Heart left ventricle (tissue), 16 donors: ENCODE data around the gene ARID3A. TPM values are rescaled to one million over a fixed set of nuclear protein-coding genes. Genes with fewer than 3 reads are reported as not detected.

ENCODE experiments used
- ATAC-seq, 4 donors: fragments of 200-7000 bp; cut with Tn5 transposase; one replicate each; pipeline ENCODE4 v1.9.1; 2020 to 2022; ENCODE audit warnings: moderate library complexity in 4 of 4, mild to moderate bottlenecking in 3 of 4, moderate number of reproducible peaks in 1 of 4
- DNase-seq, 5 donors: peaks; one replicate each; pipeline ENCODE4 v3.0.0-alpha.2; 2020
- H3K27ac ChIP-seq, 12 donors: fragments of 200-600 bp; sonication (generic) in 4 of 12; one replicate each; pipeline versions ENCODE4 v1.5.0 to v1.8.0; 2016 to 2022; ENCODE audit warnings: mild to moderate bottlenecking in 2 of 12
- H3K27me3 ChIP-seq, 9 donors: fragments of 200-600 bp; sonication (generic) in 2 of 9; one replicate each; pipeline versions ENCODE4 v1.5.1 to v1.8.0; 2016 to 2022; ENCODE audit warnings: mild to moderate bottlenecking in 3 of 9
- H3K36me3 ChIP-seq, 9 donors: fragments of 200-600 bp; sonication (generic) in 2 of 9; one replicate each; pipeline versions ENCODE4 v1.5.0 to v1.8.0; 2018 to 2022; ENCODE audit warnings: mild to moderate bottlenecking in 2 of 9
- H3K4me1 ChIP-seq, 12 donors: fragments of 200-600 bp; sonication (generic) in 4 of 12; one replicate each; pipeline versions ENCODE4 v1.5.0 to v1.8.0; 2016 to 2022; ENCODE audit warnings: mild to moderate bottlenecking in 3 of 12
- H3K4me3 ChIP-seq, 12 donors: fragments of 200-600 bp; sonication (generic) in 4 of 12; one replicate each; pipeline versions ENCODE4 v1.5.0 to v1.8.0; 2017 to 2022; ENCODE audit warnings: mild to moderate bottlenecking in 9 of 12, moderate library complexity in 4 of 12
- H3K9me3 ChIP-seq, 12 donors: fragments of 200-600 bp; sonication (generic) in 4 of 12; one replicate each; pipeline versions ENCODE4 v1.5.0 to v1.8.0; 2016 to 2022; ENCODE audit warnings: mild to moderate bottlenecking in 1 of 12
- POLR2A ChIP-seq, 2 donors: fragments of 450-650 bp; IDR thresholded peaks; one replicate each; pipeline ENCODE4 v1.6.1; 2017; ENCODE audit warnings: antibody characterized with exemption in 2 of 2, mild to moderate bottlenecking in 2 of 2, moderate library complexity in 2 of 2
- WGBS, 4 donors: extraction: QIAGEN DNeasy Blood & Tissue Kit in 2 of 4; methylation state at CpG; one replicate each; pipeline versions ENCODE4 v1.1.5 to v1.1.7; 2013 to 2018; 5-methylcytosine and 5-hydroxymethylcytosine counted together
- intact Hi-C, 10 donors: fragments of 100-400 bp; cut with DNase I; formaldehyde crosslinking; loops; one replicate each; pipeline versions ENCODE4 v1.11.1 to v1.14.2; 2022
- polyA plus RNA-seq, 2 donors: library from polyadenylated mRNA; stranded (reverse); fragments of 200-250 nt; gene quantifications; one replicate each; pipeline ENCODE4 v1.2.3, GENCODE V29; 2013
- total RNA-seq, 9 donors: library from RNA; depleted of rRNA in 2 of 9; stranded (reverse); fragments of >200 nt in 2 of 9; fragmentation: NEBNext Ultra II Directional in 3 of 9; extraction: Animal tissue kit (Norgen Biotek cat#: 25700) in 3 of 9; gene quantifications; one replicate each; pipeline versions ENCODE4 v1.1.0 to v1.2.4, GENCODE V29; 2016 to 2023
- TF ChIP-seq, protein P1 (sequence below), 12 donors: fragments of 200-600 bp; sonication (generic) in 4 of 12; IDR thresholded peaks; one replicate each; pipeline versions ENCODE4 v1.5.0 to v1.8.0; 2018 to 2022; ENCODE audit warnings: antibody characterized with exemption in 12 of 12, mild to moderate bottlenecking in 5 of 12
- donor health status: ischemic (EF 13 %, LVEDD 7.1; RV severe dilation, severe dysfunction).
- donor health status: healthy with polysubstance abuse.
- donor health status: DM: no; HTN: yes; CAD: no.
- donor health status: DM: no; HTN: no; CAD: no.
- donor health status: ischemic (EF 25% LVEDD 6.9; RV normal size, moderate dysfunction).
- donor health status: ischemic (EF 25% LVEDD 5.7; RV mildly dilated, moderate dysfunction).
- donor health status: healthy.
- donor health status: DM: yes; HTN: yes; CAD: no.
- donor health status: ischemic (EF 35%, LVEDD 5.7; RV mildly dilated, moderate dysfunction).
- donor health status: nonischemic (EF 11% LVEDD 7.7; RV severe dilation, severe dysfunction).
- donor health status: DM: yes; HTN: yes; CAD: no.
- donor health status: PGD.
- donor health status: ischemic (EF 29% LVEDD 5.4; RV normal size, mild dysfunction).
- donor health status: nonischemic (EF 23%, LVEDD 6.1; RV moderate dilation, normal function).

ARID3A gene
- total and polyA plus RNA-seq, 11 donors, result 1.9 to 15.7 (median 5.8) TPM

GRCh38 chr19:918152-918437, 7.7 kb upstream of the ARID3A start:
- H3K9me3 ChIP-seq, result no peaks in the 10 kb centered on the region
- H3K36me3 ChIP-seq, result no peaks in the 10 kb centered on the region
- intact Hi-C loops, result loop anchor here in 4 of 10 donors (5.0 kb wide), 2 partner anchors 41 to 51 kb away; no protein-coding TSS in a partner anchor
- WGBS, 4 donors, result 0 to 5% (median 4%) methylated on average over 7 to 12 of the region's 12 CpGs; no CpG with 5 or more reads in 1 of the 4 donors
- DNase-seq (no peak), ATAC-seq (no peak)
- H3K27ac ChIP-seq, result no peak overlapping the region
- peaks cover 38 to 54% (median 48%) of the 10 kb centered on the region in 9 donors for H3K27me3 ChIP-seq
- H3K4me1 ChIP-seq, result peaks cover 7 to 54% (median 31%) of the 10 kb centered on the region in 12 donors
- H3K4me3 ChIP-seq, result peak overlapping the region in 6 of 12 donors; percentile 8 to 47 (median 38)
- TF ChIP-seq, protein P1, sequence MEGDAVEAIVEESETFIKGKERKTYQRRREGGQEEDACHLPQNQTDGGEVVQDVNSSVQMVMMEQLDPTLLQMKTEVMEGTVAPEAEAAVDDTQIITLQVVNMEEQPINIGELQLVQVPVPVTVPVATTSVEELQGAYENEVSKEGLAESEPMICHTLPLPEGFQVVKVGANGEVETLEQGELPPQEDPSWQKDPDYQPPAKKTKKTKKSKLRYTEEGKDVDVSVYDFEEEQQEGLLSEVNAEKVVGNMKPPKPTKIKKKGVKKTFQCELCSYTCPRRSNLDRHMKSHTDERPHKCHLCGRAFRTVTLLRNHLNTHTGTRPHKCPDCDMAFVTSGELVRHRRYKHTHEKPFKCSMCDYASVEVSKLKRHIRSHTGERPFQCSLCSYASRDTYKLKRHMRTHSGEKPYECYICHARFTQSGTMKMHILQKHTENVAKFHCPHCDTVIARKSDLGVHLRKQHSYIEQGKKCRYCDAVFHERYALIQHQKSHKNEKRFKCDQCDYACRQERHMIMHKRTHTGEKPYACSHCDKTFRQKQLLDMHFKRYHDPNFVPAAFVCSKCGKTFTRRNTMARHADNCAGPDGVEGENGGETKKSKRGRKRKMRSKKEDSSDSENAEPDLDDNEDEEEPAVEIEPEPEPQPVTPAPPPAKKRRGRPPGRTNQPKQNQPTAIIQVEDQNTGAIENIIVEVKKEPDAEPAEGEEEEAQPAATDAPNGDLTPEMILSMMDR (IDR thresholded peaks at IDR 0.05), result no peak
- TF ChIP-seq POLR2A (IDR thresholded peaks at IDR 0.05), result no peak

DNA sequence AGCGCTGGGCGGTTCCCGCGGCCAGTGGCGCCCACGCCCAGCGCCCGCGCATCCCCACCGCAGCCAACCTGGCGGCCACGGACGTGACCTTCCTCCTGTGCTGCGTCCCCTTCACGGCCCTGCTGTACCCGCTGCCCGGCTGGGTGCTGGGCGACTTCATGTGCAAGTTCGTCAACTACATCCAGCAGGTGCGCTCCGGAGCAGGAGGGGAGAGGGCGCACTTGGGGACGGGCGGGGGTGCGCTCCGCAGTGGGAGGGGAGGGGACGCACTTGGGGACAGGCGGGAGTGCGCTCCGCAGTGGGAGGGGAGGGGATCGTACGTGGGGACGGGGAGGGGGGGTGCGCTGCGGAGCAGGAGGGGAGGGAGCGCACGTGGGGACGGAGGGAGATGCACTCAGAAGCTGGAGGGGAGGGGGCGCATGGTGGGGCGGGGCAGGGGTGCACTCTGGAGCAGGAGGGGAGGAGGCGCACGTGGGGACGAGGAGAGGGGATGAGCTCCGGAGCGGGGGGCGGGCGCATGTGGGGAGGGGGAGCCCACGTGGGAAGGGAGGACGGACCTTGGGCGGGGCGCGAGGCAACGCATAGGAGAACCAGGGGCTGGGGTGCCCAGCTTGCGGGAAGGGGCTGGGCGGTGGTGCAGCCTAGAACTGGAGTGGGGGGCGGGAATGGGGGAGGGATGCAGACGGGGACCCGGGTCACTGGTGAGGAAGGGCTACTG, 7.2 kb upstream of the ARID3A start:
- DNase-seq, result peak in 1 of 5 donors; percentile 19
- WGBS, 4 donors, result 1 to 4% (median 4%) methylated on average over 17 to 58 of the region's 58 CpGs
- Histone ChIP-seq H3K4me1 (peaks cover 7 to 55% (median 30%) of the 10 kb centered on the region in 12 donors), H3K27me3 (peaks cover 38 to 54% (median 48%) of the 10 kb centered on the region in 9 donors), H3K27ac (no peak overlapping the region), H3K9me3 (no peaks in the 10 kb centered on the region), H3K36me3 (no peaks in the 10 kb centered on the region), H3K4me3 (peak overlapping the region in 1 of 12 donors; percentile 20)
- no peak for ATAC-seq
- intact Hi-C loops, result loop anchor here in 4 of 10 donors (5.0 kb wide), 2 partner anchors 41 to 51 kb away; no protein-coding TSS in a partner anchor
- no peak for TF ChIP-seq POLR2A (IDR thresholded peaks at IDR 0.05)
- TF ChIP-seq, protein P1 (IDR thresholded peaks at IDR 0.05), result no peak

GRCh38 chr19:919199-920050, 6.4 kb upstream of the ARID3A start:
- H3K4me3 ChIP-seq, result peak overlapping the region in 5 of 12 donors; percentile 6 to 51 (median 24)
- 2 to 5% (median 3%) methylated on average over 34 to 68 of the region's 68 CpGs for WGBS, 4 donors
- H3K27ac ChIP-seq, result peak overlapping the region in 1 of 12 donors; percentile 37
- TF ChIP-seq POLR2A (IDR thresholded peaks at IDR 0.05), result no peak
- TF ChIP-seq, protein P1 (IDR thresholded peaks at IDR 0.05), result no peak
- H3K9me3 ChIP-seq, result no peaks in the 10 kb centered on the region
- H3K4me1 ChIP-seq, result peaks cover 7 to 54% (median 30%) of the 10 kb centered on the region in 12 donors
- H3K27me3 ChIP-seq, result peaks cover 38 to 54% (median 48%) of the 10 kb centered on the region in 9 donors
- DNase-seq, result no peak
- intact Hi-C loops, result loop anchor here (2.0 to 10.0 kb wide), 12 partner anchors 27 to 325 kb away; partner anchors contain the start of genes CFD (in 3 of the 10), ATP5F1D (in 1 of the 10), MED16 (in 1 of the 10) and MIDN (in 1 of the 10)
- H3K36me3 ChIP-seq, result no peaks in the 10 kb centered on the region
- no peak for ATAC-seq
